ENCODE results near the gene HCN4.
"Not testable (repeated sequence)": the region's sequence is repeated elsewhere in the genome, so short reads cannot be mapped to it uniquely, and the experiment has no call there.

Gene HCN4

GRCh38 chr15:73368301-73369136, at the start of gene HCN4:
TSS of gene HCN4 (minus strand) at chr15:73368958. CDS start at chr15:73368270, 688 bp downstream.
- H3K27ac Mint-ChIP-seq (ENCODE audit: low read depth): no peak within 1 kb of the TSS
- ATAC-seq (replicated peaks; ENCODE audit: extremely low read depth, poor library complexity, severe bottlenecking): no peak
- no peak within 1 kb of the TSS for H3K4me3 Mint-ChIP-seq
- H3K36me3 Mint-ChIP-seq (ENCODE audit: insufficient read depth): peaks cover 5% of the 10 kb centered on the region
- no peaks in the 10 kb centered on the region for H3K9me3 Mint-ChIP-seq
- H3K4me1 Mint-ChIP-seq: no peaks in the 10 kb centered on the region
- DNase-seq (ENCODE audit: low spot score in 2 of 2): no peak
- peaks cover 69% of the 10 kb centered on the region for H3K27me3 Mint-ChIP-seq

GRCh38 chr15:73414876-73415275, 46.1 kb upstream of the HCN4 start:
- Mint-ChIP-seq H3K27me3 (peaks cover 28% of the 10 kb centered on the region), H3K4me3 (no peak overlapping the region), H3K9me3 (no peaks in the 10 kb centered on the region), H3K4me1 (no peaks in the 10 kb centered on the region), H3K36me3 (ENCODE audit: insufficient read depth) (no peaks in the 10 kb centered on the region), H3K27ac (ENCODE audit: low read depth) (no peak overlapping the region)
- no peak for ATAC-seq (replicated peaks; ENCODE audit: extremely low read depth, poor library complexity, severe bottlenecking)
- DNase-seq (ENCODE audit: low spot score in 2 of 2): no peak

- Mint-ChIP-seq H3K36me3 (ENCODE audit: insufficient read depth) (no peaks in the 10 kb centered on the region), H3K9me3 (no peaks in the 10 kb centered on the region), H3K27me3 (peaks cover 22% of the 10 kb centered on the region), H3K27ac (ENCODE audit: low read depth) (no peak overlapping the region), H3K4me1 (no peaks in the 10 kb centered on the region), H3K4me3 (no peak overlapping the region)
- ATAC-seq (replicated peaks; ENCODE audit: extremely low read depth, poor library complexity, severe bottlenecking) (no peak), DNase-seq (ENCODE audit: low spot score in 2 of 2) (no peak)
Measured at GRCh38 chr15:73403171-73403570, 34.4 kb upstream of the HCN4 start.

- not testable (repeated sequence) for H3K4me1 Mint-ChIP-seq; DNase-seq (ENCODE audit: low spot score in 2 of 2); H3K27me3 Mint-ChIP-seq; H3K4me3 Mint-ChIP-seq; H3K9me3 Mint-ChIP-seq; H3K36me3 Mint-ChIP-seq (ENCODE audit: insufficient read depth); H3K27ac Mint-ChIP-seq (ENCODE audit: low read depth); ATAC-seq (replicated peaks; ENCODE audit: extremely low read depth, poor library complexity, severe bottlenecking)
Measured at GRCh38 chr15:73400222-73400621, 31.5 kb upstream of the HCN4 start.

- Mint-ChIP-seq H3K9me3 (no peaks in the 10 kb centered on the region), H3K4me1 (no peaks in the 10 kb centered on the region), H3K27me3 (peaks cover 14% of the 10 kb centered on the region), H3K36me3 (ENCODE audit: insufficient read depth) (no peaks in the 10 kb centered on the region), H3K27ac (ENCODE audit: low read depth) (no peak overlapping the region), H3K4me3 (no peak overlapping the region)
- no peak for ATAC-seq (replicated peaks; ENCODE audit: extremely low read depth, poor library complexity, severe bottlenecking)
- no peak for DNase-seq (ENCODE audit: low spot score in 2 of 2)
Measured at GRCh38 chr15:73398861-73399260, 30.1 kb upstream of the HCN4 start.

- Mint-ChIP-seq H3K4me3 (no peak overlapping the region), H3K4me1 (no peaks in the 10 kb centered on the region), H3K36me3 (ENCODE audit: insufficient read depth) (no peaks in the 10 kb centered on the region), H3K9me3 (no peaks in the 10 kb centered on the region), H3K27me3 (peaks cover 28% of the 10 kb centered on the region), H3K27ac (ENCODE audit: low read depth) (no peak overlapping the region)
- no peak for ATAC-seq (replicated peaks; ENCODE audit: extremely low read depth, poor library complexity, severe bottlenecking)
- no peak for DNase-seq (ENCODE audit: low spot score in 2 of 2)
Measured at GRCh38 chr15:73397461-73397860, 28.7 kb upstream of the HCN4 start.

- DNase-seq (ENCODE audit: low spot score in 2 of 2) (no peak), ATAC-seq (replicated peaks; ENCODE audit: extremely low read depth, poor library complexity, severe bottlenecking) (no peak)
- H3K4me1 Mint-ChIP-seq: no peaks in the 10 kb centered on the region
- H3K36me3 Mint-ChIP-seq (ENCODE audit: insufficient read depth): no peaks in the 10 kb centered on the region
- H3K9me3 Mint-ChIP-seq: no peaks in the 10 kb centered on the region
- H3K27ac Mint-ChIP-seq (ENCODE audit: low read depth): no peak overlapping the region
- H3K27me3 Mint-ChIP-seq: peaks cover 45% of the 10 kb centered on the region
- no peak overlapping the region for H3K4me3 Mint-ChIP-seq
Measured at GRCh38 chr15:73395671-73396070, 26.9 kb upstream of the HCN4 start.

- Mint-ChIP-seq H3K36me3 (ENCODE audit: insufficient read depth) (no peaks in the 10 kb centered on the region), H3K4me1 (no peaks in the 10 kb centered on the region), H3K9me3 (no peaks in the 10 kb centered on the region), H3K27me3 (peaks cover 49% of the 10 kb centered on the region), H3K27ac (ENCODE audit: low read depth) (no peak overlapping the region), H3K4me3 (no peak overlapping the region)
- ATAC-seq (replicated peaks; ENCODE audit: extremely low read depth, poor library complexity, severe bottlenecking): no peak
- DNase-seq (ENCODE audit: low spot score in 2 of 2): no peak
Measured at GRCh38 chr15:73394782-73395181, 26.0 kb upstream of the HCN4 start.

GRCh38 chr15:73393336-73393735, 24.6 kb upstream of the HCN4 start:
- Mint-ChIP-seq H3K36me3 (ENCODE audit: insufficient read depth) (no peaks in the 10 kb centered on the region), H3K27ac (ENCODE audit: low read depth) (no peak overlapping the region), H3K9me3 (no peaks in the 10 kb centered on the region), H3K4me1 (no peaks in the 10 kb centered on the region), H3K27me3 (peaks cover 49% of the 10 kb centered on the region), H3K4me3 (no peak overlapping the region)
- DNase-seq (ENCODE audit: low spot score in 2 of 2) (no peak), ATAC-seq (replicated peaks; ENCODE audit: extremely low read depth, poor library complexity, severe bottlenecking) (no peak)

- Mint-ChIP-seq H3K4me3 (no peak overlapping the region), H3K9me3 (no peaks in the 10 kb centered on the region), H3K27me3 (peaks cover 49% of the 10 kb centered on the region), H3K27ac (ENCODE audit: low read depth) (no peak overlapping the region), H3K36me3 (ENCODE audit: insufficient read depth) (no peaks in the 10 kb centered on the region), H3K4me1 (no peaks in the 10 kb centered on the region)
- ATAC-seq (replicated peaks; ENCODE audit: extremely low read depth, poor library complexity, severe bottlenecking) (no peak), DNase-seq (ENCODE audit: low spot score in 2 of 2) (no peak)
Measured at GRCh38 chr15:73392025-73392424, 23.3 kb upstream of the HCN4 start.

- no peak for ATAC-seq (replicated peaks; ENCODE audit: extremely low read depth, poor library complexity, severe bottlenecking)
- Mint-ChIP-seq H3K36me3 (ENCODE audit: insufficient read depth) (no peaks in the 10 kb centered on the region), H3K4me3 (no peak overlapping the region), H3K27ac (ENCODE audit: low read depth) (no peak overlapping the region), H3K4me1 (no peaks in the 10 kb centered on the region), H3K9me3 (no peaks in the 10 kb centered on the region), H3K27me3 (peaks cover 49% of the 10 kb centered on the region)
- no peak for DNase-seq (ENCODE audit: low spot score in 2 of 2)
Measured at GRCh38 chr15:73391128-73391872, 22.5 kb upstream of the HCN4 start.

GRCh38 chr15:73389971-73390544, 21.3 kb upstream of the HCN4 start:
- Mint-ChIP-seq H3K27ac (ENCODE audit: low read depth) (no peak overlapping the region), H3K27me3 (peaks cover 52% of the 10 kb centered on the region), H3K9me3 (no peaks in the 10 kb centered on the region), H3K4me3 (no peak overlapping the region), H3K4me1 (no peaks in the 10 kb centered on the region), H3K36me3 (ENCODE audit: insufficient read depth) (no peaks in the 10 kb centered on the region)
- DNase-seq (ENCODE audit: low spot score in 2 of 2) (no peak), ATAC-seq (replicated peaks; ENCODE audit: extremely low read depth, poor library complexity, severe bottlenecking) (no peak)

- H3K27me3 Mint-ChIP-seq: peaks cover 56% of the 10 kb centered on the region
- no peaks in the 10 kb centered on the region for H3K9me3 Mint-ChIP-seq
- H3K36me3 Mint-ChIP-seq (ENCODE audit: insufficient read depth): no peaks in the 10 kb centered on the region
- no peak for ATAC-seq (replicated peaks; ENCODE audit: extremely low read depth, poor library complexity, severe bottlenecking)
- no peak overlapping the region for H3K4me3 Mint-ChIP-seq
- no peak overlapping the region for H3K27ac Mint-ChIP-seq (ENCODE audit: low read depth)
- H3K4me1 Mint-ChIP-seq: no peaks in the 10 kb centered on the region
- DNase-seq (ENCODE audit: low spot score in 2 of 2): no peak
Measured at GRCh38 chr15:73389539-73389938, 20.8 kb upstream of the HCN4 start.

Measured in central memory CD8-positive, alpha-beta T cell (primary cell).